GM23248 (cell line): ENCODE results near the gene PTCHD1. TPM values are rescaled to one million over a fixed set of nuclear protein-coding genes. Genes with fewer than 3 reads are reported as not detected.

Experiments
- DNase-seq: peaks from one replicate; pipeline ENCODE4 v3.0.0-alpha.2; 2015
- H2AFZ ChIP-seq: fragments of 200-600 bp; sonication (generic); 2 replicates; pipeline ENCODE4 v1.6.1; 2016; ENCODE audit warnings: antibody characterized with exemption
- H3F3A ChIP-seq: fragments of 200-600 bp; sonication (generic); 2 replicates; pipeline ENCODE4 v1.6.1; 2016; ENCODE audit warnings: mild to moderate bottlenecking, antibody characterized with exemption, mixed run types; ENCODE audit not compliant: insufficient read depth
- H3K27ac ChIP-seq: fragments of 200-600 bp; sonication (generic); 2 replicates; pipeline ENCODE4 v1.5.1; 2016; ENCODE audit warnings: mild to moderate bottlenecking
- H3K27me3 ChIP-seq: fragments of 200-600 bp; sonication (generic); replicated peaks from 2 replicates; pipeline ENCODE4 v1.6.1; 2016; ENCODE audit warnings: mild to moderate bottlenecking; ENCODE audit not compliant: insufficient read depth
- H3K36me3 ChIP-seq: fragments of 200-600 bp; sonication (generic); 2 replicates; pipeline ENCODE4 v1.6.1; 2016; ENCODE audit warnings: low read depth, mild to moderate bottlenecking
- H3K4me1 ChIP-seq: fragments of 200-600 bp; sonication (generic); 2 replicates; pipeline ENCODE4 v1.6.1; 2016; ENCODE audit warnings: mild to moderate bottlenecking; ENCODE audit not compliant: insufficient read depth
- H3K4me2 ChIP-seq: fragments of 200-600 bp; sonication (generic); one replicate; pipeline ENCODE4 v1.6.1; 2016; ENCODE audit warnings: mild to moderate bottlenecking; ENCODE audit not compliant: unreplicated experiment
- H3K4me3 ChIP-seq: fragments of 200-600 bp; sonication (generic); 2 replicates; pipeline ENCODE4 v1.5.1; 2016; ENCODE audit warnings: mild to moderate bottlenecking
- H3K79me2 ChIP-seq: fragments of 200-600 bp; sonication (generic); 2 replicates; pipeline ENCODE4 v1.6.1; 2016; ENCODE audit warnings: mild to moderate bottlenecking; ENCODE audit not compliant: insufficient read depth
- H3K9ac ChIP-seq: fragments of 200-600 bp; sonication (generic); 2 replicates; pipeline ENCODE4 v1.6.1; 2016; ENCODE audit warnings: mild to moderate bottlenecking
- H3K9me2 ChIP-seq: fragments of 200-600 bp; sonication (generic); 2 replicates; pipeline ENCODE4 v1.6.1; 2016; ENCODE audit warnings: mixed run types, mild to moderate bottlenecking, moderate library complexity; ENCODE audit not compliant: insufficient read depth
- H3K9me3 ChIP-seq: fragments of 200-600 bp; sonication (generic); one replicate; pipeline ENCODE4 v1.6.1; 2017; ENCODE audit warnings: low read depth
- H4K20me1 ChIP-seq: fragments of 200-600 bp; sonication (generic); 2 replicates; pipeline ENCODE4 v1.6.0; 2016; ENCODE audit not compliant: insufficient read depth
- EZH2 ChIP-seq: fragments of 200-600 bp; sonication (generic); IDR thresholded peaks from 2 replicates; pipeline ENCODE4 v1.6.1; 2018; ENCODE audit warnings: antibody characterized with exemption, mild to moderate bottlenecking; ENCODE audit not compliant: insufficient read depth, poor library complexity, severe bottlenecking
- EZH2phosphoT487 ChIP-seq: fragments of 200-600 bp; sonication (generic); IDR thresholded peaks from 2 replicates; pipeline ENCODE4 v1.6.1; 2018; ENCODE audit warnings: antibody characterized with exemption, moderate library complexity, mild to moderate bottlenecking, low read depth; ENCODE audit not compliant: insufficient read depth
- WGBS, 2 experiments: methylation state at CpG; one replicate each; pipeline ENCODE4 v1.1.6; 2015 to 2017; ENCODE audit warnings: low lambda C conversion rate in 2 of 2, low coverage in 1 of 2; ENCODE audit errors: missing lambda C conversion rate in 2 of 2; 5-methylcytosine and 5-hydroxymethylcytosine counted together
- in situ Hi-C: fragments of 300-500 bp; cut with MboI; formaldehyde crosslinking; loops from 2 replicates; pipeline ENCODE4 v1.15.0; 2020
- polyA plus RNA-seq: library from polyadenylated mRNA; unstranded; fragments of >200 nt; fragmentation: Nextera tagmentation; extraction: Ambion mirVana; gene quantifications from 2 replicates; pipeline ENCODE4 v1.2.1, GENCODE V29; 2016
- total RNA-seq: library from RNA; depleted of rRNA; stranded (reverse); fragments of >200 nt; shearing (Covaris generic); gene quantifications from 2 replicates; pipeline ENCODE4 v1.2.3, GENCODE V29; 2014

The PTCHD1 gene
- total and polyA plus RNA-seq, 2 experiments from 2014 or later: not detected

DNA sequence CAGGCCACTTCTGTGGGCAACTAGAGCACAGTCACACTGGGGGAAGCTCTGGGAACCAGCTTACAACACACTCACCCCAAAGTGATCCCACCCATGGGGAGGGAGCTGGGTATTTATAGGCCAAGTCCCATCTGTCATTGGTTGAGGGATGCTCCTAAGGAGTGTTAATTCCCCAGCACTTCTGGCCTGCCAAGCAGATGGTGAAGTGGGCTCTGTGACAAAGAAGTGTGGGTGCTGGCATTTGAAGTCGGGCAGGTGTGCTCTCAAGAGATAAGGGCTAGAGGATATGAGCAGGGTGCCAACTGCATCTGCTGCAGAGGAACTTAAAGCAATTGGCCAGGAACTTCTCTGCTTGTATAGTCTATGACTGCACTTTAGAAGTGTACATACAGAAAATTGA lies 30.9 kb downstream of the PTCHD1 start:
- H3K4me2 ChIP-seq: no peak overlapping the region
- H3K79me2 ChIP-seq: no peaks in the 10 kb centered on the region
- no peak overlapping the region for H3K4me3 ChIP-seq
- no peaks in the 10 kb centered on the region for H3K4me1 ChIP-seq
- no peaks in the 10 kb centered on the region for H3K27me3 ChIP-seq
- no peaks in the 10 kb centered on the region for H3F3A ChIP-seq
- no peak for TF ChIP-seq EZH2phosphoT487
- no peak for TF ChIP-seq EZH2
- DNase-seq: no peak
- H3K9me2 ChIP-seq: no peaks in the 10 kb centered on the region
- no peak overlapping the region for H3K9ac ChIP-seq
- no peaks in the 10 kb centered on the region for H3K36me3 ChIP-seq
- in situ Hi-C loops: no loop called here
- 33 to 75% methylated on average over 1 of the region's 1 CpG for WGBS, 2 experiments
- no peak overlapping the region for H3K27ac ChIP-seq
- no peaks in the 10 kb centered on the region for H4K20me1 ChIP-seq
- H3K9me3 ChIP-seq: no peaks in the 10 kb centered on the region
- no peak overlapping the region for H2AFZ ChIP-seq

DNA sequence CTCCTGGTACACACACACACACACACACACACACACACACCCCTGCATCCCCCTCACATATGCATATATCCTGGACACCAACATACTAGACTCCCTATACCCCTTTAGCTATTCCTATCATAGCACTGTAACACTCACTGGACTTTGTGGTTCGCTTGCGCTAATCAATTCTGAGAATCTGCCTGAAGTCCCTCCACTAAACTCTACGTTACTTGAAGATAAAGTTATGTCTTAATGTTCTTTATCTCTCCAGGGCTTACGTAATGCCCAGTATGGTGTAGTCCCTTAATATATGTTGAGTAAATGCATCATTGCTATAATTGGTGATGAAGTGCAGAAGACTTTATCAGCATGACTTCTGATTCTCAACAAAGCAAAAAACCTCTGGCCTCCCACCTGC lies 32.3 kb downstream of the PTCHD1 start:
- Histone ChIP-seq H3K9me2 (no peaks in the 10 kb centered on the region), H3K27me3 (no peaks in the 10 kb centered on the region; the same call in 1 of the 2 replicates), H3K9me3 (no peaks in the 10 kb centered on the region), H3K9ac (no peak overlapping the region), H2AFZ (no peak overlapping the region), H4K20me1 (no peaks in the 10 kb centered on the region), H3K79me2 (no peaks in the 10 kb centered on the region), H3K36me3 (no peaks in the 10 kb centered on the region), H3F3A (no peaks in the 10 kb centered on the region), H3K4me2 (no peak overlapping the region), H3K27ac (no peak overlapping the region), H3K4me3 (no peak overlapping the region), H3K4me1 (no peaks in the 10 kb centered on the region)
- TF ChIP-seq EZH2phosphoT487: no peak
- TF ChIP-seq EZH2: no peak
- 74 to 79% methylated on average over 4 of the region's 4 CpGs for WGBS, 2 experiments
- in situ Hi-C loops: no loop called here
- no peak for DNase-seq

GRCh38 chrX:23369027-23369426 lies 34.4 kb downstream of the PTCHD1 start:
- no peaks in the 10 kb centered on the region for H3K9me3 ChIP-seq
- H3K4me2 ChIP-seq: no peak overlapping the region
- no peaks in the 10 kb centered on the region for H3K79me2 ChIP-seq
- H2AFZ ChIP-seq: no peak overlapping the region
- no peak for DNase-seq
- no peak overlapping the region for H3K9ac ChIP-seq
- H3K4me3 ChIP-seq: no peak overlapping the region
- no peaks in the 10 kb centered on the region for H3K9me2 ChIP-seq
- no peaks in the 10 kb centered on the region for H4K20me1 ChIP-seq
- WGBS, 2 experiments: 53 to 65% methylated on average over 6 of the region's 6 CpGs
- 0 out of 2 replicates have a peak, but pooled peaks cover 4% of the 10 kb centered on the region for H3F3A ChIP-seq
- no peaks in the 10 kb centered on the region; the same call in 1 of the 2 replicates for H3K27me3 ChIP-seq
- H3K4me1 ChIP-seq: peaks cover 4% of the 10 kb centered on the region
- H3K27ac ChIP-seq: no peak overlapping the region
- in situ Hi-C loops: no loop called here
- no peaks in the 10 kb centered on the region for H3K36me3 ChIP-seq
- TF ChIP-seq EZH2 (no peak), EZH2phosphoT487 (no peak)

- DNase-seq: no peak
- H3F3A ChIP-seq: 0 out of 2 replicates have a peak, but pooled peaks cover 4% of the 10 kb centered on the region
- H3K4me2 ChIP-seq: no peak overlapping the region
- TF ChIP-seq EZH2phosphoT487: no peak
- no peak for TF ChIP-seq EZH2
- H4K20me1 ChIP-seq: no peaks in the 10 kb centered on the region
- no peak overlapping the region for H3K9ac ChIP-seq
- no peak overlapping the region for H2AFZ ChIP-seq
- in situ Hi-C loops: no loop called here
- H3K4me1 ChIP-seq: peaks cover 4% of the 10 kb centered on the region
- 70% methylated on average over 5 of the region's 5 CpGs for WGBS, 2 experiments
- H3K4me3 ChIP-seq: no peak overlapping the region
- H3K9me2 ChIP-seq: no peaks in the 10 kb centered on the region
- H3K79me2 ChIP-seq: no peaks in the 10 kb centered on the region
- no peak overlapping the region for H3K27ac ChIP-seq
- no peaks in the 10 kb centered on the region for H3K36me3 ChIP-seq
- H3K27me3 ChIP-seq: no peaks in the 10 kb centered on the region; the same call in 1 of the 2 replicates
- H3K9me3 ChIP-seq: no peaks in the 10 kb centered on the region
These were observed 37.7 kb downstream of the PTCHD1 start for GRCh38 chrX:23372220-23372902.
